ENCODE results near the gene C1orf226. TPM values are rescaled to one million over a fixed set of nuclear protein-coding genes. Genes with fewer than 3 reads are reported as not detected.

C1orf226 gene
- total RNA-seq, 1 experiment from 2014 or later, result 7.7 TPM

- no peaks in the 10 kb centered on the region for H3K9me3 ChIP-seq (ENCODE audit: control insufficient read depth in 1 of 2, insufficient read depth in 1 of 2, low read depth in 1 of 2, low read length in 2 of 2)
- ATAC-seq, result no peak
- no peak for DNase-seq (ENCODE audit: low read depth, low spot score)
- no peaks in the 10 kb centered on the region for H4K20me1 ChIP-seq (ENCODE audit: insufficient read depth)
- H3K9me2 ChIP-seq (ENCODE audit: insufficient read depth), result no peaks in the 10 kb centered on the region
- RAD21 ChIA-PET (ENCODE audit: low non-redundant PET in 1 of 2, low total read pairs in 2 of 2, uncharacterized antibody in 2 of 2, unreplicated experiment in 2 of 2), result no interaction called here
- no peaks in the 10 kb centered on the region for H3K79me2 ChIP-seq (ENCODE audit: insufficient read depth, low read length)
- H2AFZ ChIP-seq (ENCODE audit: low read depth, low read length, poor library complexity, severe bottlenecking), result no peak overlapping the region
- H3K9ac ChIP-seq (ENCODE audit: low read length), result no peak overlapping the region
- no peak overlapping the region for H3K4me2 ChIP-seq (ENCODE audit: low read length)
- H3K4me1 ChIP-seq (ENCODE audit: control insufficient read depth in 1 of 2, insufficient read depth in 2 of 2, low read length in 2 of 2), result no peaks in the 10 kb centered on the region
- POLR2A ChIA-PET, result no interaction called here
- TF ChIP-seq TCF7L2 (IDR thresholded peaks at IDR 0.05; ENCODE audit: borderline replicate concordance, extremely low read depth, insufficient read depth, insufficient read length) (no peak), ZNF274 (IDR thresholded peaks at IDR 0.05; ENCODE audit: low read depth, low read length) (no peak), CBX3 (IDR thresholded peaks at IDR 0.05; ENCODE audit: low read depth) (no peak), EZH2phosphoT487 (IDR thresholded peaks at IDR 0.05; ENCODE audit: borderline replicate concordance) (no peak), POLR2A (IDR thresholded peaks at IDR 0.05; ENCODE audit: borderline replicate concordance, extremely low read depth, insufficient read depth, insufficient read length) (no peak), ELF1 (IDR thresholded peaks at IDR 0.05; ENCODE audit: borderline replicate concordance, low read depth) (no peak), SRF (IDR thresholded peaks at IDR 0.05; ENCODE audit: low read depth) (no peak)
- TF ChIP-seq, protein P1, sequence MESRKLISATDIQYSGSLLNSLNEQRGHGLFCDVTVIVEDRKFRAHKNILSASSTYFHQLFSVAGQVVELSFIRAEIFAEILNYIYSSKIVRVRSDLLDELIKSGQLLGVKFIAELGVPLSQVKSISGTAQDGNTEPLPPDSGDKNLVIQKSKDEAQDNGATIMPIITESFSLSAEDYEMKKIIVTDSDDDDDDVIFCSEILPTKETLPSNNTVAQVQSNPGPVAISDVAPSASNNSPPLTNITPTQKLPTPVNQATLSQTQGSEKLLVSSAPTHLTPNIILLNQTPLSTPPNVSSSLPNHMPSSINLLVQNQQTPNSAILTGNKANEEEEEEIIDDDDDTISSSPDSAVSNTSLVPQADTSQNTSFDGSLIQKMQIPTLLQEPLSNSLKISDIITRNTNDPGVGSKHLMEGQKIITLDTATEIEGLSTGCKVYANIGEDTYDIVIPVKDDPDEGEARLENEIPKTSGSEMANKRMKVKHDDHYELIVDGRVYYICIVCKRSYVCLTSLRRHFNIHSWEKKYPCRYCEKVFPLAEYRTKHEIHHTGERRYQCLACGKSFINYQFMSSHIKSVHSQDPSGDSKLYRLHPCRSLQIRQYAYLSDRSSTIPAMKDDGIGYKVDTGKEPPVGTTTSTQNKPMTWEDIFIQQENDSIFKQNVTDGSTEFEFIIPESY (IDR thresholded peaks at IDR 0.05; ENCODE audit: extremely low read depth, insufficient replicate concordance, low read length), result no peak
- TF ChIP-seq, protein P2, sequence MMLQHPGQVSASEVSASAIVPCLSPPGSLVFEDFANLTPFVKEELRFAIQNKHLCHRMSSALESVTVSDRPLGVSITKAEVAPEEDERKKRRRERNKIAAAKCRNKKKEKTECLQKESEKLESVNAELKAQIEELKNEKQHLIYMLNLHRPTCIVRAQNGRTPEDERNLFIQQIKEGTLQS (IDR thresholded peaks at IDR 0.05), result no peak
- H3K27ac ChIP-seq (ENCODE audit: low read depth, low read length), result no peak overlapping the region
- peaks cover 0 to 3% of the 10 kb centered on the region in 2 experiments; a peak in 1 of 4 replicates for H3K36me3 ChIP-seq (ENCODE audit: control insufficient read depth in 1 of 2, insufficient read depth in 2 of 2, low read length in 2 of 2)
- H3K27me3 ChIP-seq (ENCODE audit: insufficient read depth, low read length), result no peaks in the 10 kb centered on the region
- CTCF ChIA-PET, result no interaction called here
- intact Hi-C loops (cut with micrococcal nuclease), result no loop called here
- H3K4me3 ChIP-seq (replicated peaks in 1 of 2; ENCODE audit: low read depth in 1 of 2, low read length in 2 of 2), result no peak overlapping the region
- BruUV-seq (replicated peaks), result no TSS peak
These were observed 20.7 kb upstream of the C1orf226 start for GRCh38 chr1:162360874-162361260.

Data from HCT116 (cell line).